ENCODE data around the gene UFM1.

GRCh38 chr13:38412266-38412665, 62.6 kb downstream of the UFM1 start:
- TF ChIP-seq, protein P1, sequence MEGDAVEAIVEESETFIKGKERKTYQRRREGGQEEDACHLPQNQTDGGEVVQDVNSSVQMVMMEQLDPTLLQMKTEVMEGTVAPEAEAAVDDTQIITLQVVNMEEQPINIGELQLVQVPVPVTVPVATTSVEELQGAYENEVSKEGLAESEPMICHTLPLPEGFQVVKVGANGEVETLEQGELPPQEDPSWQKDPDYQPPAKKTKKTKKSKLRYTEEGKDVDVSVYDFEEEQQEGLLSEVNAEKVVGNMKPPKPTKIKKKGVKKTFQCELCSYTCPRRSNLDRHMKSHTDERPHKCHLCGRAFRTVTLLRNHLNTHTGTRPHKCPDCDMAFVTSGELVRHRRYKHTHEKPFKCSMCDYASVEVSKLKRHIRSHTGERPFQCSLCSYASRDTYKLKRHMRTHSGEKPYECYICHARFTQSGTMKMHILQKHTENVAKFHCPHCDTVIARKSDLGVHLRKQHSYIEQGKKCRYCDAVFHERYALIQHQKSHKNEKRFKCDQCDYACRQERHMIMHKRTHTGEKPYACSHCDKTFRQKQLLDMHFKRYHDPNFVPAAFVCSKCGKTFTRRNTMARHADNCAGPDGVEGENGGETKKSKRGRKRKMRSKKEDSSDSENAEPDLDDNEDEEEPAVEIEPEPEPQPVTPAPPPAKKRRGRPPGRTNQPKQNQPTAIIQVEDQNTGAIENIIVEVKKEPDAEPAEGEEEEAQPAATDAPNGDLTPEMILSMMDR (IDR thresholded peaks at IDR 0.05), result no peak
- TF ChIP-seq POLR2AphosphoS5 (IDR thresholded peaks at IDR 0.05; ENCODE audit: low read depth, low read length), result no peak

Measured in Panc1 (cell line).